T-helper 1 cell (primary cell): ENCODE results near the gene SGCB.
A peak's percentile ranks its signal among the peaks of the same experiment; 100 is the strongest.
"Not testable (repeated sequence)": the region's sequence is repeated elsewhere in the genome, so short reads cannot be mapped to it uniquely, and the experiment has no call there.

ENCODE experiments used
- DNase-seq, 5 donors: peaks; one replicate each; pipeline ENCODE4 v3.0.0-alpha.2; 2012 to 2020
- total RNA-seq, 4 donors: gene quantifications; one replicate each; lab custom pipeline; 2026; lab: John Stamatoyannopoulos, UW

Gene SGCB, protein sequence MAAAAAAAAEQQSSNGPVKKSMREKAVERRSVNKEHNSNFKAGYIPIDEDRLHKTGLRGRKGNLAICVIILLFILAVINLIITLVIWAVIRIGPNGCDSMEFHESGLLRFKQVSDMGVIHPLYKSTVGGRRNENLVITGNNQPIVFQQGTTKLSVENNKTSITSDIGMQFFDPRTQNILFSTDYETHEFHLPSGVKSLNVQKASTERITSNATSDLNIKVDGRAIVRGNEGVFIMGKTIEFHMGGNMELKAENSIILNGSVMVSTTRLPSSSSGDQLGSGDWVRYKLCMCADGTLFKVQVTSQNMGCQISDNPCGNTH
- total RNA-seq, result 3.5 to 6.8 (median 4.2) reads per million in 4 donors

GRCh38 chr4:52038103-52038912 lies at the start of gene SGCB:
Gene SGCB, minus strand, starts transcription at chr4:52038299. Its CDS starts 40 bp downstream, at chr4:52038259.
- peak; percentile 50 to 71 (median 61) for DNase-seq

- DNase-seq, result not testable (repeated sequence)
Observed at GRCh38 chr4:52086425-52086824, 48.3 kb upstream of the SGCB start.

DNA sequence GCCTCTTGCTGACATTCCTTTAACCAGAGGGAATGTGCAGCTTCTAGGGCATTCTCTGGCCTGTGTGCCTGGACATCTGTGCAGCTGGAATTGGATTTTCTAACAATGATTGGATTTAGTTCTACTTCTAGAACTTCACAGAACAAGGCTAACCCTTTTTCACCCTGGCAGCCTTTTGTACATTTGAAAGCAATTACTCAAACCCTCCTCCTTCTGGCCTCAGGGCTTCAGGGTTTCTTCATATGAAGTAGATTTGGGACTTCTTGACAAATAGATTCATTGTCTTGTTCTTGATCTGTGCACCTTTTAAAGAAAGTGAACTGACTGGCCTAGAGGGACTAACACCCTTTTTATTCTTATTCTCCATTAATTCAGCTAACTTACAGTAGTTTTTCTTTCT lies 43.1 kb upstream of the SGCB start:
- no peak for DNase-seq

DNA sequence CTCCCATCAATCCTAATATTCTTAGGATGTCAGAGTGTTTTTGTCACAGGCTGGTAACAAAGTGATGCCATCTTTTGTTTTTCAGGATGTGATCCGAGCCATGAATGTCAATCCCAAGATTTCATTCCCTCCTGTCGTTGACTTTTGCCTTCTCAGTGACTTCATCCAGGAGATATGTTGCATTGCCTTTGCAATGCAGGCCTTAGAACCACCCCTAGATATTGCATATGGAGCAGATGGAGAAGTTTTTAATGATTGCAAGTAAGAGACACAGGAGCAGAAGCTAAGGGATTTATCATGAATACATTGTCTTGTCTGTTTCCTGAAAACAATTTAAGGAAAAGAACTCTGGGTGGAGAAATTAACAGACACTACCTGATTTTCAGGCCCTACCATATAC lies 41.6 kb upstream of the SGCB start:
- DNase-seq, result no peak

DNA sequence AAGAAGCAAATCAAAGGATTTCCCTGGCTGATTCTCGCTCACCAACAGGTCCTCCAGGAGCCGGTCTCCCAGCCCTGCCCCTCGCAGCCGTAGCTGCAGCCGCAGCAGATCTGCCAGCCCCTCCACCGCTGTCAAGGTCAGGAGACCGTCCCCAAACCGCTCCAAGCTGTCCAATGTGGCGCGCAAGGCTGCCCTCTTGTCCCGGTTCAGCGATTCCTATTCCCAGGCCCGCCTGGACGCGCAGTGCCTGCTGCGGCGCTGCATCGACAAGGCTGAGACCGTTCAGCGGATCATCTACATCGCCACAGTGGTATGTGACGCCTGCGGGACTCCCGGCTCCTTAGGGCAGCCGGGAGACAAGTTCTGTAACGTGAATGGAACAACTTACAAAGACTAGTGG lies 38.6 kb upstream of the SGCB start:
- no peak for DNase-seq

DNA sequence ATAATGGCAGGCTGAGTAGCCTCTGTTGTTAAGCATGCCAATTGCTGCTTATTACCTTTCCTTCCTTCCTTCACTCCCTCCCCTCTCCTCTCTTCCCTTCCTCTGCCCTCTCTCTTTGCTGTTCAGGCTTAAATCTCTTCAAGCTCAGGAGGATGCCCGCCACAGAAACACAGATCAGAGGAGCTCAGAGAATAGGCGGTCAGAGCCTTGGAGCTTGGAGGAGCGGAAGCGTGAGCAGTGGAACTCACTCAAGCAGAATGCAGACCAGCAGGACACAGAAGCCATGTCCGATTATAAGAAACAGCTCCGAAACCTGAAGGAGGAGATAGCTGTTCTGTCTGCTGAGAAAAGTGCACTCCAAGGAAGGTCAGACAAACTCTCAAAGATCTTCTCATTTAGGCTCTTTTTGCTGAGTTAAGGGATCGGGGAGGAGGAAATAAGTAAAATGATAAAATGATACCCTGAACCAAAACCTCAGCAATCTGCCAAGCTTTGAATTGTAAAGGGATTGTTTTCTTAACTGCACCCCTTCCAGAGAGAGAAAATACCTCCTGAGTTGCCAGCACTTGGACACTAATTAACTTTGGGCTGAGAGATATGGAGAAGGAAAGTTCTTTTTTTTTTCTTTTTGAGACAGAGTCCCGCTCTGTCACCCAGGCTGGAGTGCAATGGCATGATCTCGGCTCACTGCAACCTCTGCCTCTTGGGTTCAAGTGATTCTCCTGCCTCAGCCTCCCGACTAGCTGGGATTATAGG lies 33.9 kb upstream of the SGCB start:
- no peak for DNase-seq

GRCh38 chr4:52069571-52069970 lies 31.5 kb upstream of the SGCB start:
- DNase-seq, result no peak

DNA sequence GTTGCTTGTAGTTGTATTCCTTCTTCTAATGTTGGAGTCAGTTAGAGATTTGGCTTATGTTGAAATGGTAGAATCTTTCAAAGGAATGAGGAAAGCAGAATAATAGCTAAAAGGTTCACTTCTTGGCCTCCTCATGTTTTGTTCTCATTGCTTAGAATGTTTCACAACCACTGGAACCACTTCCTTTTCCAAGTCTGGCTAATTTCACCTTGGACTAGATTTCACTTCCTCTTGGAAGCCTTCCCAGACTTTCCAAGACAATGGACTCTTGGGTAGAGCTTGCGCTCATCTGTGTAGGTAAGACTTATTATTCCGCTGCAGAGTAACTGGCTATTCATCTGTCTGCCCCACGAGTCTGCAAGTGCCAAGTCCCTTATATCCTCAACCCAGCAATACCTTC lies 21.3 kb upstream of the SGCB start:
- no peak for DNase-seq

DNA sequence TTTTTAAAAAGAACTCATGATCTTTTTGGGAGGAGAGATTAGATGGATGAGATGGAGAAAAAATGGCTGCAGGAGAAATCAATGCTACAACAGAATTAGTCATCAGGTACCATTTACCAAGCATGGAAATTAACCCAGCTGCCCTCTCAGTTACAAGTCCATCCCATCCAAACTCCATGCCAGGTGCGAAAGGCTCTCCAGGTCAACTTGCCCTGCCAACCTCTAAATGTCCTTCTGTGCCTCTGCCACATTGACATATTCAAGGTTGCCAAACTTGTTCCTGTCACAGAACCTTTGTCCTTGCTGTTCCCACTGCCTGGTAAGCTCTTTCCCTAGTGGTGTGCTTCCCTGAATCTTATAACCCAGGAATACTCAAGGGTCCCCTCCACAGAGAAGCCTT lies 20.2 kb upstream of the SGCB start:
- no peak for DNase-seq

GRCh38 chr4:52057196-52057595 lies 19.1 kb upstream of the SGCB start:
- DNase-seq, result no peak

DNA sequence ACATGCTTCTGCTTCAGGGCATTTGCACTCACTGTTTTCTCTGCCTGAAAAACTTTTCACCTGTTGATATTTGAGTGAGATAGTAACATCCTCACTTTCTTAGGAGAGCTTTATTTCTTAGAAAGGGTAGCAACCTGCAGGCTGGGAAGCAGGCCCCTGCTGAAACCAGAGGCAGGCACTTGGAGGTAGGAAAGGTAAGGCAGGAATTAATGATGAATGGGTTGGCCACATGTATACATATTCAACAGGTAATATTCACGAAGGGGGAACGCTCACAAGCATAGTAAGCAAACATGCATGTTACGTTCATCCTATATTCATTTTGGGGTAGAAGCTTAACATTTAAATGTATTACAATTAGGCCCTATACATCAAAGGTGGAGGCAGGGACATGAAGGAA lies 16.2 kb upstream of the SGCB start:
- no peak for DNase-seq

DNA sequence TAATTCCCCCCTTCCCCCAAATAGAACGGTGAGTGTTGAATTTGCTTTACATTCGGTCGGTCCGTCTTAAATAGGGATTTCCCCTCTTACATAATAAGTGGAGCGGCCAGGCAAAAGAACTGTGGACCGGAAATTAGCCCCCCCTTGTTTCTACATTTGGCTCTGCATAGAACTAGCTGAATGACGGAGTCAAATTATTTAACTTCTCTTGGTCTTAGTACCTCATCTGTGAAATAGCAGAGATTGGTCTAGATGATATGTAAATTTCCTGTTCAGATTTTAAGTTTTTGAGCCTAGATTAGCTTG lies 14.3 kb upstream of the SGCB start:
- DNase-seq, result no peak

DNA sequence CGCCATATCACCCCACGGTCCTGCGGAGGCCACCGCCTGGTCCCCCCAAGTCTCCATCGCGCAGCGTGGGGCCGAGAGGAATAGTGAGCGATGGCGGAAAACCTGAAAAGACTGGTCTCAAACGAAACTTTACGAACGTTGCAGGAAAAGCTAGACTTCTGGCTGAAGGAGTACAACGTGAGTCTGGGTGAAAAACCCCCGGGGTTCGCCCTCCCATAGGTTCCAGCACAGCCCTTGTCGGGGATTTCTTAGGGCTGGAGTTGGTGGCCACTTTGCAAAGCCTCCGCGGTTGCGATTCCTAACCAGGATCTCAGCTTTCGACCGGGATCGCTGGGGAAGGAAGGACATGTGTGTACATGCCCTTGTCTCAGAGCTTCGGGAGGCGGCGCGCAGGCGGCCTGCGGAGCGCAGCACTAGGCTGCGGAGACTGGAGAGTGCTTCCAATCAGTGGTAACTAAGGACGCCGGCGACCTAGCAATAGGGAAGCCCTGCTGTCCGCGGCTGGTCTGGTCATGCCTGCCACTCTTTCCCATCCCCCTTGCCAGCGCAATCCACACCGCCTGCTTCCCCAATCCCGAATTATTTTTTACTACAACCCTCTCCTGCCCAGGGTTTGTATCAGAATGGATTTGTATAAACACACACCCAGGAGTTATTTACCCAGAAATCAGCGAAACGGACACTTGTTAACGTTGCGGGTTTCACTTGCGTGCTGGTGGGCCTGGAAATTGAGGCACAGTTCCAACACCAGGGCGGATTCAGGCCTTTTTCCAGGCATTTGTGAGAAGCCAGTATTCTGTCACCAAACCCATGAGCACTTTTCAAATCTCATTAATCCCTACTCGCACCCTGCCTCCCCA lies 13.7 kb upstream of the SGCB start:
- DNase-seq, result peak in 1 of 5 donors; percentile 2

DNA sequence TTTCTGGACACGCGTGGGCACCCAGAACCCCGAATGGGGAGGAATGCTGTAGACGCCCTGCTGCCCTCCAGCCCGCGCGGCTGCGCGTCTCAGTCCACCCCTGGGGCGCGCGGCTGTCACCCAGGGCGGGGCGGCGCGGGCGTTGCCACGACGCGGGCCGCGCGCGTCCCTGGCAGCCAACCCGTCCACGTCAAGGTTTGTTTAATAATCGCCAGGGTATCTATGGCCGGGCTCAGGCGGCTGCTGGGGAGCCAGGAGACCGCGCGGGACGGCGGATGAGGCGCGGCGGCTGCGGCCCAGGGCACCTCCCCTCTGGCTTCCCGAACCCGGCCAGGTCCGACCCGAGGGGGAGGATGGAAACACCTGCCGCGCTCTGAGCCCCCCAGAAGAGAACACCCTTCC lies 13.1 kb upstream of the SGCB start, which contains the start of gene SPATA18:
Gene SPATA18, plus strand, starts transcription at position 92 of the 402 bp plus-strand sequence. CDS start 401 bp downstream, outside the sequence.
- DNase-seq, result no peak

- no peak for DNase-seq
Observed at GRCh38 chr4:52049266-52049665, 11.2 kb upstream of the SGCB start.

- no peak for DNase-seq
Observed at GRCh38 chr4:52045028-52045427, 6.9 kb upstream of the SGCB start.

GRCh38 chr4:52037689-52038102 lies 403 bp downstream of the SGCB start:
- DNase-seq, result peak in 1 of 5 donors; percentile 47

DNA sequence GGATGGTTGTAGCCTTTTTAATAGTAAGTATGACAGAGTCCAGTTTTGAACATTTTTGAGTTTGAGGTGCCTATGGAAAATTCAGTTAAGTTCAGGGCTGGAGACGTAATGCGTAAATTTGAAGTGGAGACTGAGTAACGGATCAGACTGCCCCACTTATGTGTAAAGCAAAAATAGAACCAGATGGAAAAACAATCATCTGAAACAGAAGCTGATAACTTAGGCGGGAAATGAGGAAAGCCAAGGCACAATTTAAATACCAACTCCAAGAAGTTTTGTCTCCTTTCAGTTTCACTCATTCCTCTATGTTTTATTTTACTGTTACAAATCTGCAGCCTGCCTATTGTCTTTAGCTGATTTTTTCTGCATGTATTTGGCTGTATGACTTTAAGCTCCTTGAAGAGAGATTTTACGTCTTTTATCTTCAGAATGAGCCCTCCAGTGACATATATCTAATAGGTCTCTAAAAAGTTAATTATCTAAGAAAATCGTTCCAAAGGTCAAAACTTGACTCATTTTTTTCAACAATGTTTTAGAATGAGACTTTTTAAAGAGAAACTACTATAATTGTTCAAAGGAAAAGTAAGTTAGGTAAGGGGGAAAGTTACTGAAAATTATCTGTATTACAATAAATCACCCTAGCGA lies 1.1 kb downstream of the SGCB start:
- no peak for DNase-seq

DNA sequence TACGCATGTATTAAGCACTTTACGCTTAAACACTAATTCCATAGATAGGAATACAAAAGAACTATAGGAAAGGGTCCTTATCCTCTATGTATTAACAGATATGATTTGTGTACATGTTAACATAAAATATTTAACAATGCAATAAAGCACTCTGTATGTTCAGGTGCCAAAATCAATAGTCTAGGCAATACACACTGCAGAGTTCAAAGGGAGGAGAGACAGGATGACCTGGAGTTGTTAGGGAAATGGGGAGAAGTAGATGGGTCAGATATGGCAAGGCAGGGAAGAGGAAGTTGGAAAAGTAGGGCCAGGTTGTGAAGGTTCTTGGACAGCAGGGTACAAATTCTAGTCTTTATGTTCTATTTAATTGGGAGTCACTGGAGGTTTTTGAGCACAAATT lies 2.9 kb downstream of the SGCB start:
- no peak for DNase-seq

DNA sequence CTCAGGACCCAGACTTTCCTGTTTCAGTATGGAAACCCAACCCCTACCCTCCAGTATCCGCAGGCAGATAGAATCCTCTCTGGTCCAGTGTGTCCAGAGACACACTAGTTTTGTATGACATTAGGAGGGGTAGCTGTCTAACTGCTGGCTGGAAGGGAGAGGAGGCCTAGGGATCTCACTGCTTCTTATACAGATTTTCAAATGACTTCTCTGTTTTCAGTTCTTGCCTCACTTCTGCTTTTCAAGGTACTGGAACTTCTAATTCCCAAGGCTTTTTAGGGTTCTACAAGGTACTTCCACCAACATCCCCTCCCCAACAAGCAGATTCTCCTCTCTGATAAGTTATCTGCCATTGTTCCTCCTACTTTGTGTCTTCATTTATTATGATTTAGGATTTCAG lies 6.1 kb downstream of the SGCB start:
- DNase-seq, result no peak

- DNase-seq, result no peak
Observed at GRCh38 chr4:52028970-52029369, 9.1 kb downstream of the SGCB start.
